ENCODE results near the gene TESK2.
"Not testable (repeated sequence)": the region's sequence is repeated elsewhere in the genome, so short reads cannot be mapped to it uniquely, and the experiment has no call there.

The TESK2 gene

GRCh38 chr1:45490626-45491486, at the start of gene TESK2:
Gene TESK2 (minus strand): TSS chr1:45491163. CDS start chr1:45457785, 33,378 bp downstream.
- DNase-seq: peak; percentile 92

- no peak for DNase-seq
Observed at GRCh38 chr1:45536886-45537285, 45.9 kb upstream of the TESK2 start.

- no peak for DNase-seq
Observed at GRCh38 chr1:45535988-45536766, 45.2 kb upstream of the TESK2 start.

- no peak for DNase-seq
Observed at GRCh38 chr1:45531873-45532272, 40.9 kb upstream of the TESK2 start.

- DNase-seq: no peak
Observed at GRCh38 chr1:45530632-45531135, 39.7 kb upstream of the TESK2 start.

GRCh38 chr1:45526135-45526644, 35.2 kb upstream of the TESK2 start:
- DNase-seq: no peak

GRCh38 chr1:45523975-45524374, 33.0 kb upstream of the TESK2 start:
- DNase-seq: not testable (repeated sequence)

GRCh38 chr1:45523516-45523915, 32.6 kb upstream of the TESK2 start:
- not testable (repeated sequence) for DNase-seq

GRCh38 chr1:45522324-45523104, 31.6 kb upstream of the TESK2 start:
- DNase-seq: no peak

GRCh38 chr1:45521413-45522323, 30.7 kb upstream of the TESK2 start, which contains the start of gene PRDX1:
Gene PRDX1 (minus strand): TSS chr1:45521884. CDS start chr1:45519043, 2,841 bp downstream.
- peak; percentile 53 for DNase-seq

- DNase-seq: not testable (repeated sequence)
Observed at GRCh38 chr1:45519774-45520173, 28.8 kb upstream of the TESK2 start.

- DNase-seq: no peak
Observed at GRCh38 chr1:45518910-45519309, 27.9 kb upstream of the TESK2 start.

- not testable (repeated sequence) for DNase-seq
Observed at GRCh38 chr1:45518366-45518765, 27.4 kb upstream of the TESK2 start.

- DNase-seq: no peak
Observed at GRCh38 chr1:45516465-45516864, 25.5 kb upstream of the TESK2 start.

- no peak for DNase-seq
Observed at GRCh38 chr1:45516036-45516435, 25.1 kb upstream of the TESK2 start.

- DNase-seq: not testable (repeated sequence)
Observed at GRCh38 chr1:45513532-45514260, 22.7 kb upstream of the TESK2 start.

- peak; percentile 18 for DNase-seq
Observed at GRCh38 chr1:45512641-45513054, 21.7 kb upstream of the TESK2 start.

GRCh38 chr1:45510972-45511527, 20.1 kb upstream of the TESK2 start:
- DNase-seq: no peak

GRCh38 chr1:45510036-45510971, 19.3 kb upstream of the TESK2 start:
- DNase-seq: no peak
